Measurements from ENCODE around the gene GALNT7.

GALNT7 gene

GRCh38 chr4:173318648-173319211, 150.1 kb downstream of the GALNT7 start:
- CTCF ChIA-PET: interaction anchor here (0.6 to 1.2 kb wide), 8 partner anchors 12 to 175 kb away, joined by 3 to 7 read pairs (median 4); partner anchors contain the start of gene GALNT7
- TF ChIP-seq CTCF (conservative IDR thresholded peaks at IDR 0.05; ENCODE audit: low read depth): no peak; the same call in 1 of the 2 replicates
- POLR2A ChIA-PET (ENCODE audit: low non-redundant PET): interaction anchor here (0.5 kb wide), 1 partner anchor 912 kb away, joined by 3 read pairs; no protein-coding TSS in a partner anchor
- no peak overlapping the region for H3K27ac ChIP-seq
- peak; percentile 29 for DNase-seq (ENCODE audit: low spot score)

- POLR2A ChIA-PET (ENCODE audit: low non-redundant PET): no interaction called here
- no peak overlapping the region for H3K27ac ChIP-seq
- TF ChIP-seq CTCF (conservative IDR thresholded peaks at IDR 0.05; ENCODE audit: low read depth): no peak
- no peak for DNase-seq (ENCODE audit: low spot score)
- CTCF ChIA-PET: interaction anchor here (0.5 to 1.1 kb wide), 5 partner anchors 91 to 295 kb away, joined by 3 to 5 read pairs (median 4); partner anchors contain the start of gene GALNT7
Observed at GRCh38 chr4:173319696-173320095, 151.1 kb downstream of the GALNT7 start.

- TF ChIP-seq CTCF (conservative IDR thresholded peaks at IDR 0.05; ENCODE audit: low read depth): no peak
- ChIA-PET POLR2A (ENCODE audit: low non-redundant PET) (no interaction called here), CTCF (interaction anchor here (0.7 kb wide), 1 partner anchor 935 kb away, joined by 4 read pairs; no protein-coding TSS in a partner anchor)
- 0 out of 2 replicates have a peak overlapping the region, but pooled peaks have one; percentile 37 for H3K27ac ChIP-seq
- no peak for DNase-seq (ENCODE audit: low spot score)
Observed at GRCh38 chr4:173325007-173325736, 156.6 kb downstream of the GALNT7 start.

GRCh38 chr4:173328236-173328901, 159.8 kb downstream of the GALNT7 start:
- DNase-seq (ENCODE audit: low spot score): no peak
- TF ChIP-seq CTCF (conservative IDR thresholded peaks at IDR 0.05; ENCODE audit: low read depth): no peak
- ChIA-PET CTCF (interaction anchor here (1.0 kb wide), 1 partner anchor 178 kb away, joined by 3 read pairs; no protein-coding TSS in a partner anchor), POLR2A (ENCODE audit: low non-redundant PET) (no interaction called here)
- peak overlapping the region; percentile 37 for H3K27ac ChIP-seq

- peak overlapping the region; percentile 45; the same call in 1 of the 2 replicates for H3K27ac ChIP-seq
- no peak for DNase-seq (ENCODE audit: low spot score)
- POLR2A ChIA-PET (ENCODE audit: low non-redundant PET): no interaction called here
- CTCF ChIA-PET: interaction anchor here (0.5 to 1.8 kb wide), 2 partner anchors 10 to 12 kb away, joined by 3 to 7 read pairs; no protein-coding TSS in a partner anchor
- TF ChIP-seq CTCF (conservative IDR thresholded peaks at IDR 0.05; ENCODE audit: low read depth): no peak
Observed at GRCh38 chr4:173330590-173330989, 162.0 kb downstream of the GALNT7 start.

GRCh38 chr4:173332021-173332487, 163.4 kb downstream of the GALNT7 start:
- CTCF ChIA-PET: interaction anchor here (1.2 kb wide), 1 partner anchor 13 kb away, joined by 3 read pairs; no protein-coding TSS in a partner anchor
- POLR2A ChIA-PET (ENCODE audit: low non-redundant PET): no interaction called here
- no peak for TF ChIP-seq CTCF (conservative IDR thresholded peaks at IDR 0.05; ENCODE audit: low read depth)
- H3K27ac ChIP-seq: no peak overlapping the region
- DNase-seq (ENCODE audit: low spot score): no peak

Measured in RWPE1 (cell line).